GM12801 (cell line): ENCODE results near the gene NMT1.

Source experiments
- TF ChIP-seq, protein P1 (sequence below): IDR thresholded peaks from one replicate; pipeline ENCODE4 v1.5.1; 2011; ENCODE audit warnings: control low read depth; ENCODE audit not compliant: insufficient read length; ENCODE audit errors: extremely low read depth

Gene NMT1

GRCh38 chr17:45114117-45114932 is 53.2 kb downstream of the NMT1 start:
- TF ChIP-seq, protein P1, sequence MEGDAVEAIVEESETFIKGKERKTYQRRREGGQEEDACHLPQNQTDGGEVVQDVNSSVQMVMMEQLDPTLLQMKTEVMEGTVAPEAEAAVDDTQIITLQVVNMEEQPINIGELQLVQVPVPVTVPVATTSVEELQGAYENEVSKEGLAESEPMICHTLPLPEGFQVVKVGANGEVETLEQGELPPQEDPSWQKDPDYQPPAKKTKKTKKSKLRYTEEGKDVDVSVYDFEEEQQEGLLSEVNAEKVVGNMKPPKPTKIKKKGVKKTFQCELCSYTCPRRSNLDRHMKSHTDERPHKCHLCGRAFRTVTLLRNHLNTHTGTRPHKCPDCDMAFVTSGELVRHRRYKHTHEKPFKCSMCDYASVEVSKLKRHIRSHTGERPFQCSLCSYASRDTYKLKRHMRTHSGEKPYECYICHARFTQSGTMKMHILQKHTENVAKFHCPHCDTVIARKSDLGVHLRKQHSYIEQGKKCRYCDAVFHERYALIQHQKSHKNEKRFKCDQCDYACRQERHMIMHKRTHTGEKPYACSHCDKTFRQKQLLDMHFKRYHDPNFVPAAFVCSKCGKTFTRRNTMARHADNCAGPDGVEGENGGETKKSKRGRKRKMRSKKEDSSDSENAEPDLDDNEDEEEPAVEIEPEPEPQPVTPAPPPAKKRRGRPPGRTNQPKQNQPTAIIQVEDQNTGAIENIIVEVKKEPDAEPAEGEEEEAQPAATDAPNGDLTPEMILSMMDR = no peak

DNA sequence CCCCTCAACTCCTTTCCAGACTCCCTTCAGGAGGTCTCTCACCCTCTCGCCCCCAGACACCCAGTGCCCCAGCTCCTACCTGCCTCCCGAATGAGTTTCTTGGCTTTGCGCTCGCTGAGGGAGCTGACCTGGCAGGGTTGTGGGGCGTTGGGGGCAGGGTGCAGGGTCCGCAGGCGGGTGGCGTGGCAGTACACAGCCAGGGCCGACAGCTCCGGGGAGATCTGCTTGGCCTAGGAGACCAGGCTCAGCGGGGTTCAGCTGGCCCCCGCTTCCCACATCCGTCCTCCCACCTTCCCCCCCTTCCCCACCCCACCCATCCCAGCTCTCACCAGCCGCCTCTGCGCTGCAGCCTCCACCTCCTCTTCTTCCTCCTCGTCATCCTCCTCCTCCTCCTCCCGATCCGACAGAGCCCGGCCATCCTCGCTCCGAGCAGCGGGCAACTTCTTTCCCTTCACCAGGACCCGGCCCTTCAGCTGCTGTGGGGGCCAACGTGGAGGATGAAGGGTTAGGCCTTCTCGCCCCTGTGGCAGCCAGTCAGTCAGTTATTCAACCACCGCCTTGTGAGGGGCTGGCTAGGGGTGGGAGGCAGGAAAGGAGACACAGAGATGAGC is 54.0 kb downstream of the NMT1 start:
- TF ChIP-seq, protein P1 = no peak

DNA sequence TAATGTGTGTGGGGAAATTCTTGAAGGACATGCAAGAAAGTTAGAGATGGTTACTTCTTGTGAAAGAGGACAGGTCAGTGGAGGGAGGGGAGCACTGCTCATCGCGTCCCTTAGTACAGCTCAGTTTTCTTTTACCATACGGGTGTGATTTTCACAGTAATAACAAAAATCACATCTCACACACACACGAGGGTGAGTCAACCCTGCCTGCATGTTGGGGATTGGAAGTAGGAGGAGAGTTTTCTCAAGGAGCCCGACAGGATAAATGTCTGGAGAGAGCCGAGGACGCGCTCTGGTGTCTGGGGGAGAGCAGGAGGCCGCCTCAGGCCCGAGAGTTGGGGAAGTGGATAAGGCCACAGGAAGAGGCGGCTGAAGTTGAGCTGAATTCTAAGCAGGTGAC is 54.8 kb downstream of the NMT1 start:
- TF ChIP-seq, protein P1 = no peak

DNA sequence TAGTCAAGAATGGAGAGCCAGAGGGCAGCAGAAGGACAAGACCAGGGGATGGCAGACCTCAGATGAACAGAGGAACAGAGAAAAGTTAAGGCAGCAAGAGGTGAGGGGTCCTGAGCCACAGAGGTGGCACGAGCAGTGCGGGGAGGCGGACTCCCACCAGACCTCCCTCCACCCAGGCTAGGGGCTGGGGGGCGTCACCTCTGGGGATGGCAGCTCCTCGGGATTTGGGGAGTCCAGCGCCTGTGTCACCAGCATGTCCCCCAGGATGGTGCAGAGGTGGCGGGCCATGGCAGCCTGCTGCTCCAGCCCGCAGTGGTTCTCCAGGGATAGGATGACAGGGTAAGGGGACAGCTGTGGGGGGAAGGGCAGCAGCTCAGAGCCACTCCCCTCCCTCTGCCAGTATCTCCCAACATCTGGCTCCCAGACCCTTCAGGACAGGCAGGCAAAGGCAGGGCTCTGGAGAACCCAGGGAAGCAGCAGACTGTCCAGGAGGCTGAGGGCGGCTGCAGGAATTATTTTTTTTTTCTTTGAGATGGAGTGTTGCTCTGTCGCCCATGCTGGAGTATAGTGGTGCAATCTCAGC is 55.4 kb downstream of the NMT1 start:
- TF ChIP-seq, protein P1 = no peak

GRCh38 chr17:45117334-45117733 is 56.2 kb downstream of the NMT1 start:
- TF ChIP-seq, protein P1 = no peak

DNA sequence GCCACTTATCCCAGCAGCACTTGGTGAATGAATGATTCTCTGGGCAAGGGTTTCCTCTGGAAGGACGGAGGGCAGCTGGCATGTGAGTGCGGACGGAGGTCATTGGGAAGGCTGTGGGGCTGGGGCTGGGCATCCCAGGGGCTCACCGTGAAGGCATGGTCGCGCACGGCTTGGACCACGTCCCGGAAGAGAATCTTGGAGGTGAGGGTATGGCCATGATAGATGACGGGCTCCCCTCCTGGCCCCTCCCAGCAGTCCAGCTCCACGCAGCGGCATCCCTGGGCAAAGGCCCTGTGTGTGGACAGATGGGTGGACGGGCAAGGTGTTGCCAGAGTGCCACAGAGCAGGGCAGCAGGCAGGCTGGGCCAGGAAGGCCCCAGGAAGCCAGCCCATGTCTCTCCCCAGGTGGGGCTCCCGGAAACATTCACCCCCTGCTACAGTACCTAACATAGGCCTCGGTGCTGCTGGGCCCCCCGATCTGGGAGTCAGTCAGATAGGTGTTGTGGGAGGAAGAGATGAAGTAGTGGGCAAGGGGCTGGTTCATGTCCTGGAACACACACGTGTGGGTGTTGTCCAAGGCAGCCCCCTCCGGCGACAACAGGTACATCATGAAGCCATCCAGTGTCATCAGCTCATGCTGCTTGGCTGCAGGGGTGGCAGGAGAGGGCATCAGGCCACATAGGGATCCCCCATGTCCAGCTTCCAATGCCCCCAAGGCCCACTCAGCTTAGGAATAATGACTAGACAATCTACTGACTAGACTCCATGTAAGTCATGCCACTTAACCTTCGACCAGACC is 56.9 kb downstream of the NMT1 start:
- TF ChIP-seq, protein P1 = no peak

DNA sequence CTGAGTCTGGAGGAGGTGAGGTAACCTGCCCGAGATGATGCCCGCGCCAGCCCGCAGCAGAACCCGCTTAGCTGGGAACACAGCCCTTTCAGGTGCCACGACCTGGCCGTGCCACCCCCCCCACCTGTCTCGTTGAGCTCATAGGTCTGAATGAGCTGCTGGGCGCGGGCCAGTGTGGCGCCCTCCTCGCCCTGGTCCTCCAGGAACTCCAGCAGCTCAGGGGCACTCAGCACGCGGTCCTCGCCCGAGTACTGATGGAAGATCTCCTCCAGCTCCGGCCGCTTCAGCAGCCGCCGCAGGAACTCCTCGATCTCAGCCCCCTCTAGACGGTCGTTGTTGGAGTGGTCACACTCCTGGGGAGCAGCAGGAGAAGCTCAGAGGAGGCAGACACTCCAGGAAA is 57.6 kb downstream of the NMT1 start:
- TF ChIP-seq, protein P1 = no peak
